ENCODE data around the gene APOL1.
A peak's percentile ranks its signal among the peaks of the same experiment; 100 is the strongest.

GRCh38 chr22:36221799-36222751 lies 30.9 kb upstream of the APOL1 start:
- peak; percentile 38 to 61 for TF ChIP-seq CTCF (conservative IDR thresholded peaks at IDR 0.05 in 1 of 2, IDR thresholded peaks at IDR 0.05 in 1 of 2; ENCODE audit: low read depth in 1 of 2, low read length in 2 of 2)
- no peak for TF ChIP-seq EZH2 (IDR thresholded peaks at IDR 0.05; ENCODE audit: low read length, missing control alignments)
